ENCODE data around the gene EFTUD2.

Gene EFTUD2

DNA sequence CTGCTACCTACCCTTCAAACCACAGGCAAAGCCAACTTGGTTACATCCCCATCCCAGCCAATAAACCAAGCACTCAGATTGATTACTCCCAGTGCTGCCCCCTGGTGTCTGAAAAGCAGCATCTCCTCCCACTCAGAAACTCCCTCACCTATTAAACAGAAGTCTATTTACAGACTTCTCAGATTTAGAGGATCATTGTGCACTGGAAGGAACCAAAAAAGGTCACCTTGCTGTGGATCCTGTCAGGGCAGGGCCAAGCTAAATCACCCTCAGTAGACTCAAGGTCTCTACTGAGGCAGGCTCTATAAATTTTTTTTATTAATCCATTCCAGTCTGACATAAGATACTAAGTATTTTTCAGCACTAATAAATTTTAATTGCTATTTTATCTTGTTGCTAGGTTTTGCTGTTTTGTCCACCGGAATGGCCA, 34.0 kb downstream of the EFTUD2 start (continued):
- TF ChIP-seq ZFHX2 (tag by site-specific recombination; conservative IDR thresholded peaks at IDR 0.05) (peak; percentile 51), ZNF133 (tag by site-specific recombination; IDR thresholded peaks at IDR 0.05) (no peak)

- Histone ChIP-seq H3K4me3 (ENCODE audit: low read depth, low read length) (no peak overlapping the region), H3K27ac (ENCODE audit: extremely low read depth, low read depth, low read length) (no peak overlapping the region), H3K9me3 (ENCODE audit: control insufficient read depth, insufficient read depth, low read depth, low read length) (no peaks in the 10 kb centered on the region), H3K36me3 (ENCODE audit: control insufficient read depth in 2 of 2, insufficient read depth in 1 of 2, low read length in 2 of 2) (peaks cover 74 to 94% of the 10 kb centered on the region in 2 experiments), H3K4me1 (ENCODE audit: control insufficient read depth, insufficient read depth, low read length) (no peaks in the 10 kb centered on the region)
- ChIA-PET CTCF (interaction anchor here (0.6 to 15.4 kb wide), 37 partner anchors 8 to 459 kb away, joined by 3 to 461 read pairs (median 5); partner anchors contain the start of gene GJC1), POLR2A (interaction anchor here (0.7 kb wide), 1 partner anchor 89 kb away, joined by 3 read pairs; no protein-coding TSS in a partner anchor)
- TF ChIP-seq ZNF133 (tag by site-specific recombination; IDR thresholded peaks at IDR 0.05): no peak
- no peak for TF ChIP-seq PRDM6 (tag by site-specific recombination; IDR thresholded peaks at IDR 0.05)
- no peak for TF ChIP-seq ZBTB6 (tag by site-specific recombination; IDR thresholded peaks at IDR 0.05)
- TF ChIP-seq, protein P1, sequence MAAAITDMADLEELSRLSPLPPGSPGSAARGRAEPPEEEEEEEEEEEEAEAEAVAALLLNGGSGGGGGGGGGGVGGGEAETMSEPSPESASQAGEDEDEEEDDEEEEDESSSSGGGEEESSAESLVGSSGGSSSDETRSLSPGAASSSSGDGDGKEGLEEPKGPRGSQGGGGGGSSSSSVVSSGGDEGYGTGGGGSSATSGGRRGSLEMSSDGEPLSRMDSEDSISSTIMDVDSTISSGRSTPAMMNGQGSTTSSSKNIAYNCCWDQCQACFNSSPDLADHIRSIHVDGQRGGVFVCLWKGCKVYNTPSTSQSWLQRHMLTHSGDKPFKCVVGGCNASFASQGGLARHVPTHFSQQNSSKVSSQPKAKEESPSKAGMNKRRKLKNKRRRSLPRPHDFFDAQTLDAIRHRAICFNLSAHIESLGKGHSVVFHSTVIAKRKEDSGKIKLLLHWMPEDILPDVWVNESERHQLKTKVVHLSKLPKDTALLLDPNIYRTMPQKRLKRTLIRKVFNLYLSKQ (tag by site-specific recombination; IDR thresholded peaks at IDR 0.05; ENCODE audit: borderline replicate concordance): no peak
- no peak for TF ChIP-seq SCRT1 (tag by site-specific recombination; IDR thresholded peaks at IDR 0.05; ENCODE audit: borderline replicate concordance)
- no peak for TF ChIP-seq BCL6B (tag by site-specific recombination; IDR thresholded peaks at IDR 0.05)
- no peak for TF ChIP-seq ZSCAN30 (tag by site-specific recombination; IDR thresholded peaks at IDR 0.05)
- TF ChIP-seq, protein P2, sequence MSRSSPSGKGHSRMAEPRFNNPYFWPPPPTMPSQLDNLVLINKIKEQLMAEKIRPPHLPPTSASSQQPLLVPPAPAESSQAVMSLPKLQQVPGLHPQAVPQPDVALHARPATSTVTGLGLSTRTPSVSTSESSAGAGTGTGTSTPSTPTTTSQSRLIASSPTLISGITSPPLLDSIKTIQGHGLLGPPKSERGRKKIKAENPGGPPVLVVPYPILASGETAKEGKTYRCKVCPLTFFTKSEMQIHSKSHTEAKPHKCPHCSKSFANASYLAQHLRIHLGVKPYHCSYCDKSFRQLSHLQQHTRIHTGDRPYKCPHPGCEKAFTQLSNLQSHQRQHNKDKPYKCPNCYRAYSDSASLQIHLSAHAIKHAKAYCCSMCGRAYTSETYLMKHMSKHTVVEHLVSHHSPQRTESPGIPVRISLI (tag by site-specific recombination; IDR thresholded peaks at IDR 0.05): no peak
- TF ChIP-seq ZNF624 (tag by site-specific recombination; IDR thresholded peaks at IDR 0.05): no peak
- TF ChIP-seq ZNF211 (tag by site-specific recombination; IDR thresholded peaks at IDR 0.05; ENCODE audit: low read depth): no peak
- TF ChIP-seq SETDB1 (IDR thresholded peaks at IDR 0.05; ENCODE audit: insufficient read length, low read length): no peak
- TF ChIP-seq, protein P3, sequence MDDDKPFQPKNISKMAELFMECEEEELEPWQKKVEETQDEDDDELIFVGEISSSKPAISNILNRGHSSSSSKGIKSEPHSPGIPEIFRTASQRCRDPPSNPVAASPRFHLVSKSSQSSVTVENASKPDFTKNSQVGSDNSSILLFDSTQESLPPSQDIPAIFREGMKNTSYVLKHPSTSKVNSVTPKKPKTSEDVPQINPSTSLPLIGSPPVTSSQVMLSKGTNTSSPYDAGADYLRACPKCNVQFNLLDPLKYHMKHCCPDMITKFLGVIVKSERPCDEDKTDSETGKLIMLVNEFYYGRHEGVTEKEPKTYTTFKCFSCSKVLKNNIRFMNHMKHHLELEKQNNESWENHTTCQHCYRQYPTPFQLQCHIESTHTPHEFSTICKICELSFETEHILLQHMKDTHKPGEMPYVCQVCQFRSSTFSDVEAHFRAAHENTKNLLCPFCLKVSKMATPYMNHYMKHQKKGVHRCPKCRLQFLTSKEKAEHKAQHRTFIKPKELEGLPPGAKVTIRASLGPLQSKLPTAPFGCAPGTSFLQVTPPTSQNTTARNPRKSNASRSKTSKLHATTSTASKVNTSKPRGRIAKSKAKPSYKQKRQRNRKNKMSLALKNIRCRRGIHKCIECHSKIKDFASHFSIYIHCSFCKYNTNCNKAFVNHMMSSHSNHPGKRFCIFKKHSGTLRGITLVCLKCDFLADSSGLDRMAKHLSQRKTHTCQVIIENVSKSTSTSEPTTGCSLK (tag by site-specific recombination; IDR thresholded peaks at IDR 0.05): no peak
- TF ChIP-seq, protein P4, sequence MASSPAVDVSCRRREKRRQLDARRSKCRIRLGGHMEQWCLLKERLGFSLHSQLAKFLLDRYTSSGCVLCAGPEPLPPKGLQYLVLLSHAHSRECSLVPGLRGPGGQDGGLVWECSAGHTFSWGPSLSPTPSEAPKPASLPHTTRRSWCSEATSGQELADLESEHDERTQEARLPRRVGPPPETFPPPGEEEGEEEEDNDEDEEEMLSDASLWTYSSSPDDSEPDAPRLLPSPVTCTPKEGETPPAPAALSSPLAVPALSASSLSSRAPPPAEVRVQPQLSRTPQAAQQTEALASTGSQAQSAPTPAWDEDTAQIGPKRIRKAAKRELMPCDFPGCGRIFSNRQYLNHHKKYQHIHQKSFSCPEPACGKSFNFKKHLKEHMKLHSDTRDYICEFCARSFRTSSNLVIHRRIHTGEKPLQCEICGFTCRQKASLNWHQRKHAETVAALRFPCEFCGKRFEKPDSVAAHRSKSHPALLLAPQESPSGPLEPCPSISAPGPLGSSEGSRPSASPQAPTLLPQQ (tag by site-specific recombination; IDR thresholded peaks at IDR 0.05): no peak
- no peak for TF ChIP-seq ZNF112 (tag by site-specific recombination; IDR thresholded peaks at IDR 0.05)
- TF ChIP-seq ZNF184 (tag by site-specific recombination; IDR thresholded peaks at IDR 0.05): no peak
These were observed 34.4 kb downstream of the EFTUD2 start for GRCh38 chr17:44864831-44865230.

All from HEK293 (cell line).